ENCODE results near the gene CEACAM16. TPM values are rescaled to one million over a fixed set of nuclear protein-coding genes. Genes with fewer than 3 reads are reported as not detected.

CEACAM16 gene
- total RNA-seq, 1 experiment from 2014 or later, result not detected

DNA sequence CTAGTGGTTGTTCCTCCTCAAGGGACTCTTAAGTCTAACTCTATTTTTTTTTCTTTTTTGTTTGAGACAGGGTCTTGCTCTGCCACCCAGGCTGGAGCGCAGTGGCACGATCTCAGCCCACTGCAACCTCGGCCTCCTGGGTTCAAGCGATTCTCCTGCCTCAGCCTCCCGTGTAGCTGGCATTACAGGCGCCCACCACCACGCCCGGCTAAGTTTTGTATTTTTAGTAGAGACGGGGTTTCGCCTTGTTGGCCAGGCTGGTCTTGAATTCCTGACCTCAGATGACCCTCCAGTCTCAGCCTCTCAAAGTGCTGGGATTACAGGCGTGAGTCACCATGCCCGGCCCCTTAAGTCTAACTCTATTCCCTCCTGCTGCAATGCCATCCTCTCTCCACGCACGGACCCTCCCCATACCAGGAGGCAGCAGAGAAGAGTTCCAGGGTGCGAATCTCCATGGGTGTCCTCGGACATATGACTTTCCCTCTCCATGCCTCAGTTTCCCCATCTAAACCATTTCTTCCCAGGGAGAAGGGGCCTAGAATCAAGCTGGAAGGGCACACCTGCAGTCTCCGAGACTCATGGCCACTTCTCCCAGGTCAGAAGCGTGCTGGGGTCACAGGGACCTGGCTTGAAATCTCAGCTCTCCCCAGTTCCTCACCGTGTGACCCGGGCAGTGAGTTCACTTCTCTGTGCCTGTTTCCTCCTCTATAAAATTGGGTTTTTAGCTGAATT lies 43.5 kb downstream of the CEACAM16 start:
- H3K9ac ChIP-seq (ENCODE audit: low read length), result peak overlapping the region; percentile 77
- peak; percentile 37 for ATAC-seq
- H4K20me1 ChIP-seq (ENCODE audit: insufficient read depth), result no peaks in the 10 kb centered on the region
- peak overlapping the region; percentile 26 to 44 for H3K4me3 ChIP-seq (replicated peaks in 1 of 2; ENCODE audit: low read depth in 1 of 2, low read length in 2 of 2)
- peak overlapping the region; percentile 95 for H3K27ac ChIP-seq (ENCODE audit: low read depth, low read length)
- H3K4me1 ChIP-seq (ENCODE audit: control insufficient read depth in 1 of 2, insufficient read depth in 2 of 2, low read length in 2 of 2), result peaks cover 84 to 96% of the 10 kb centered on the region in 2 experiments
- ChIA-PET POLR2A (interaction anchor here (0.7 to 5.8 kb wide), 10 partner anchors 9 to 53 kb away, joined by 3 to 36 read pairs (median 4); no protein-coding TSS in a partner anchor), RAD21 (ENCODE audit: low non-redundant PET in 1 of 2, low total read pairs in 2 of 2, uncharacterized antibody in 2 of 2, unreplicated experiment in 2 of 2) (interaction anchor here (0.6 to 1.5 kb wide), 7 partner anchors 11 to 125 kb away, joined by 3 to 10 read pairs (median 4); no protein-coding TSS in a partner anchor), CTCF (interaction anchor here (0.8 to 3.5 kb wide), 4 partner anchors 19 to 160 kb away, joined by 3 to 25 read pairs (median 6); no protein-coding TSS in a partner anchor)
- H3K79me2 ChIP-seq (ENCODE audit: insufficient read depth, low read length), result no peaks in the 10 kb centered on the region
- intact Hi-C loops (cut with micrococcal nuclease), result loop anchor here (5.0 kb wide), 1 partner anchor 35 kb away; the partner anchor contains the start of gene CBLC
- no peaks in the 10 kb centered on the region for H3K9me3 ChIP-seq (ENCODE audit: control insufficient read depth in 1 of 2, insufficient read depth in 1 of 2, low read depth in 1 of 2, low read length in 2 of 2)
- no peaks in the 10 kb centered on the region for H3K27me3 ChIP-seq (ENCODE audit: insufficient read depth, low read length)
- TF ChIP-seq ELF1 (IDR thresholded peaks at IDR 0.05; ENCODE audit: borderline replicate concordance, low read depth) (no peak), FOSL1 (IDR thresholded peaks at IDR 0.05; ENCODE audit: low read depth) (peak; percentile 26; the same call in 1 of the 2 replicates), POLR2A (IDR thresholded peaks at IDR 0.05; ENCODE audit: borderline replicate concordance, extremely low read depth, insufficient read depth, insufficient read length) (no peak), RAD21 (IDR thresholded peaks at IDR 0.05; ENCODE audit: low read depth) (no peak), POLR2AphosphoS5 (IDR thresholded peaks at IDR 0.05; ENCODE audit: low read depth, low read length) (no peak)
- H3K36me3 ChIP-seq (ENCODE audit: control insufficient read depth in 1 of 2, insufficient read depth in 2 of 2, low read length in 2 of 2), result no peaks in the 10 kb centered on the region
- H3K9me2 ChIP-seq (ENCODE audit: insufficient read depth), result no peaks in the 10 kb centered on the region
- TSS peak; percentile 90 for BruUV-seq (replicated peaks)
- peak; percentile 32 for DNase-seq (ENCODE audit: low read depth, low spot score)
- no peak overlapping the region for H2AFZ ChIP-seq (ENCODE audit: low read depth, low read length, poor library complexity, severe bottlenecking)
- H3K4me2 ChIP-seq (ENCODE audit: low read length), result peak overlapping the region; percentile 76

DNA sequence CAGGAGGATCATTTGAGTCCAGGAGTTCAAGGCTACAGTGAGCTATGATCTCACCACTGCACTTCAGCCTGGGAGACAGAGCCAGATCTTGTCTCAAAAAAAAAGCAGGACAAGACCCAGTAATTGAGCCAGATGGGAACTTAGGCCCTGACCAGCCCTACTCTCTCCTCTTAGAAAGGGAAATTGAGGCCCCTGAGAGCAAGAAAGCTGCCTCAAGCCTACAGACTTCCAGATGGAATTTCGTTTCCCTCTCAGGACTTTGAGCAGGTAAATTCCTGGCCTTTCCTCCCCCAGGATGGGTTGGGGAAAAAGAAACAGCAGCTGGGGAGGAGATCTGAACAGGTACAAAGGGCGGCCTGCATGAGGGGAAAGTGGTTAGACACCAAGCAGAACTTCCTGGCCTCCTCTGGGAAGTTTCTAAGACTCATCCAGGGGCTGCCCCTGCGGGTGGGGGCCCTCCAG lies 46.0 kb downstream of the CEACAM16 start:
- ChIA-PET RAD21 (ENCODE audit: low non-redundant PET in 1 of 2, low total read pairs in 2 of 2, uncharacterized antibody in 2 of 2, unreplicated experiment in 2 of 2) (interaction anchor here (1.0 to 1.5 kb wide), 3 partner anchors 20 to 26 kb away, joined by 3 to 4 read pairs (median 3); no protein-coding TSS in a partner anchor), POLR2A (interaction anchor here (0.9 to 5.8 kb wide), 5 partner anchors 8 to 100 kb away, joined by 3 to 36 read pairs (median 3); no protein-coding TSS in a partner anchor), CTCF (interaction anchor here (1.1 to 1.8 kb wide), 2 partner anchors 21 to 26 kb away, joined by 4 to 6 read pairs; no protein-coding TSS in a partner anchor)
- peak overlapping the region; percentile 47 for H3K9ac ChIP-seq (ENCODE audit: low read length)
- H4K20me1 ChIP-seq (ENCODE audit: insufficient read depth), result no peaks in the 10 kb centered on the region
- no peaks in the 10 kb centered on the region for H3K9me3 ChIP-seq (ENCODE audit: control insufficient read depth in 1 of 2, insufficient read depth in 1 of 2, low read depth in 1 of 2, low read length in 2 of 2)
- ATAC-seq (no peak), DNase-seq (ENCODE audit: low read depth, low spot score) (no peak)
- BruUV-seq (replicated peaks), result no TSS peak
- H3K4me2 ChIP-seq (ENCODE audit: low read length), result peak overlapping the region; percentile 81
- no peaks in the 10 kb centered on the region for H3K27me3 ChIP-seq (ENCODE audit: insufficient read depth, low read length)
- H3K36me3 ChIP-seq (ENCODE audit: control insufficient read depth in 1 of 2, insufficient read depth in 2 of 2, low read length in 2 of 2), result no peaks in the 10 kb centered on the region
- intact Hi-C loops (cut with micrococcal nuclease), result loop anchor here (5.0 kb wide), 1 partner anchor 32 kb away; the partner anchor contains the start of gene CBLC
- peaks cover 74 to 89% of the 10 kb centered on the region in 2 experiments for H3K4me1 ChIP-seq (ENCODE audit: control insufficient read depth in 1 of 2, insufficient read depth in 2 of 2, low read length in 2 of 2)
- H3K9me2 ChIP-seq (ENCODE audit: insufficient read depth), result no peaks in the 10 kb centered on the region
- peak overlapping the region; percentile 27; the same call in 1 of the 2 replicates for H3K27ac ChIP-seq (ENCODE audit: low read depth, low read length)
- no peak for TF ChIP-seq ZFX (IDR thresholded peaks at IDR 0.05)
- 0 out of 2 replicates have a peak, but pooled peaks have one; percentile 25 for TF ChIP-seq CBX3 (IDR thresholded peaks at IDR 0.05; ENCODE audit: low read depth)
- TF ChIP-seq CEBPB (IDR thresholded peaks at IDR 0.05; ENCODE audit: low read depth), result no peak
- H3K4me3 ChIP-seq (replicated peaks in 1 of 2; ENCODE audit: low read depth in 1 of 2, low read length in 2 of 2), result no peak overlapping the region
- H3K79me2 ChIP-seq (ENCODE audit: insufficient read depth, low read length), result peaks cover 11% of the 10 kb centered on the region
- no peak overlapping the region for H2AFZ ChIP-seq (ENCODE audit: low read depth, low read length, poor library complexity, severe bottlenecking)

All from HCT116 (cell line).